ENCODE data around the gene CNTNAP2.

- TF ChIP-seq RAD21 (CRISPR knock-in tag; conservative IDR thresholded peaks at IDR 0.05 in 1 of 2, IDR thresholded peaks at IDR 0.05 in 1 of 2): no peak
- TF ChIP-seq ZNF699 (CRISPR knock-in tag; IDR thresholded peaks at IDR 0.05; ENCODE audit: insufficient replicate concordance): no peak
- TF ChIP-seq CTCF (IDR thresholded peaks at IDR 0.05 in 2 of 3, conservative IDR thresholded peaks at IDR 0.05 in 1 of 3; ENCODE audit: insufficient read depth in 2 of 3, low read depth in 1 of 3, low read length in 3 of 3): no peak
- TF ChIP-seq CHD4 (IDR thresholded peaks at IDR 0.05; ENCODE audit: insufficient read depth, insufficient replicate concordance, low read depth, low read length, poor library complexity, severe bottlenecking): no peak
These were observed 2190.2 kb downstream of the CNTNAP2 start for GRCh38 chr7:148306759-148307158.
